Adrenal gland (tissue), 5 donors: ENCODE measurements around the gene LRTM1.

Source experiments
- CTCF ChIP-seq, 6 experiments: fragments of 450-650 bp in 4 of 6; fragments of 200-600 bp in 2 of 6; sonication (generic) in 1 of 6; IDR thresholded peaks; 1 replicate in 5 of 6; 2 replicates in 1 of 6; pipeline versions ENCODE4 v1.5.1 to v1.8.0; 2016 to 2021; ENCODE audit warnings: antibody characterized with exemption in 6 of 6, mild to moderate bottlenecking in 2 of 6, moderate library complexity in 1 of 6
- POLR2A ChIP-seq, 2 donors: fragments of 450-650 bp; IDR thresholded peaks; one replicate each; pipeline ENCODE4 v1.6.1; 2017; ENCODE audit warnings: antibody characterized with exemption in 2 of 2, mild to moderate bottlenecking in 2 of 2, moderate library complexity in 1 of 2
- donor health status: DM: no; HTN: no; CAD: no.

GRCh38 chr3:54889731-54890130 is 38.1 kb downstream of the LRTM1 start:
- TF ChIP-seq CTCF (IDR thresholded peaks at IDR 0.05) (no peak), POLR2A (IDR thresholded peaks at IDR 0.05) (no peak)
